SK-N-SH treated with all-trans-retinoic acid at 6 μM for 48 hours (cell line): Measurements from ENCODE around the gene SEL1L2.

Experiments used
- ARNTL ChIP-seq: fragments of 450-650 bp; formaldehyde crosslinking; IDR thresholded peaks from 2 replicates; pipeline ENCODE4 v1.5.0; 2020; ENCODE audit warnings: low read depth, mild to moderate bottlenecking, moderate library complexity, borderline replicate concordance
- ESRRG ChIP-seq: fragments of 250-450 bp; sonication (Bioruptor Pico); IDR thresholded peaks from 2 replicates; pipeline ENCODE4 v1.6.1; 2021; ENCODE audit warnings: mild to moderate bottlenecking
- ISL1 ChIP-seq: fragments of 250-450 bp; sonication (Bioruptor Pico); IDR thresholded peaks from 2 replicates; pipeline ENCODE4 v2.1.2; 2022; ENCODE audit warnings: mild to moderate bottlenecking, moderate library complexity
- SNAI2 ChIP-seq: fragments of 250-450 bp; sonication (Bioruptor Pico); IDR thresholded peaks from 2 replicates; pipeline ENCODE4 v1.5.0; 2020; ENCODE audit warnings: mild to moderate bottlenecking, moderate library complexity
- ZC3H10 ChIP-seq: fragments of 250-450 bp; sonication (Bioruptor Pico); IDR thresholded peaks from 2 replicates; pipeline ENCODE4 v1.5.1; 2021; ENCODE audit warnings: mild to moderate bottlenecking, moderate library complexity
- ZFP30 ChIP-seq: fragments of 450-650 bp; formaldehyde crosslinking; IDR thresholded peaks from 2 replicates; pipeline ENCODE4 v1.5.0; 2022; ENCODE audit warnings: mild to moderate bottlenecking, moderate library complexity
- TF ChIP-seq, protein P1 (sequence below): fragments of 250-450 bp; sonication (Bioruptor Pico); IDR thresholded peaks from 2 replicates; pipeline ENCODE4 v1.8.0; 2020; ENCODE audit warnings: mild to moderate bottlenecking, moderate library complexity, borderline replicate concordance

DNA sequence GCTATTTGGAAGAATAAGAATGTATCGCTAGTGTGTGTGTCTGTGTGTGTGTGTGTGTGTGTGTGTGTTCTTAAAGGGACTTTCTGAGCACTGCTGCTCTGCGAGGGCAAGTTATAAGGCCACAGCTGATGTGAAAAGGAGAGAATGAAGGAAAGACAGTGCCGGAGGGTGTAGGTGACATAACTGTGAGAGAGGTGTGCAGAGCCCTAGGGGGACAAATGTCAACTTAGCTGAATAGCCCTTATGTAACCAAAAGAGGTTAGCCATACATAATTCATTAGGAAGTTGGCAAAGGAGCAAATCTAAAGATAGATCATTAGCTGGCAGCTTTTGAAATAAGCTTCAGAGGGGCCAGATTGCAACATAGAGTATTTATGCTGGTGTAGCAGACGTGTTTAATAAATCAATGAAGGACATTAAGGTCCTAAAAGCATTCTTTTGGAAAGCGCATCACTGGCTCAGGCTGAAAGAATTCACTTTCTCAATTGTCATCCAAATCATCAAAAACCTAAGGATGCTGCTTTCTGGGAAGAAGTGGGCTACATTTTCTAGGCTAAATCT lies 124.5 kb downstream of the SEL1L2 start:
- no peak for TF ChIP-seq SNAI2 (CRISPR knock-in tag)
- no peak for TF ChIP-seq ESRRG (CRISPR knock-in tag)
- TF ChIP-seq, protein P1, sequence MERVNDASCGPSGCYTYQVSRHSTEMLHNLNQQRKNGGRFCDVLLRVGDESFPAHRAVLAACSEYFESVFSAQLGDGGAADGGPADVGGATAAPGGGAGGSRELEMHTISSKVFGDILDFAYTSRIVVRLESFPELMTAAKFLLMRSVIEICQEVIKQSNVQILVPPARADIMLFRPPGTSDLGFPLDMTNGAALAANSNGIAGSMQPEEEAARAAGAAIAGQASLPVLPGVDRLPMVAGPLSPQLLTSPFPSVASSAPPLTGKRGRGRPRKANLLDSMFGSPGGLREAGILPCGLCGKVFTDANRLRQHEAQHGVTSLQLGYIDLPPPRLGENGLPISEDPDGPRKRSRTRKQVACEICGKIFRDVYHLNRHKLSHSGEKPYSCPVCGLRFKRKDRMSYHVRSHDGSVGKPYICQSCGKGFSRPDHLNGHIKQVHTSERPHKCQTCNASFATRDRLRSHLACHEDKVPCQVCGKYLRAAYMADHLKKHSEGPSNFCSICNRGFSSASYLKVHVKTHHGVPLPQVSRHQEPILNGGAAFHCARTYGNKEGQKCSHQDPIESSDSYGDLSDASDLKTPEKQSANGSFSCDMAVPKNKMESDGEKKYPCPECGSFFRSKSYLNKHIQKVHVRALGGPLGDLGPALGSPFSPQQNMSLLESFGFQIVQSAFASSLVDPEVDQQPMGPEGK (CRISPR knock-in tag) = peak; percentile 50; the same call in 1 of the 2 replicates
- TF ChIP-seq ZC3H10 (CRISPR knock-in tag) = peak; percentile 78
- TF ChIP-seq ZFP30 (CRISPR knock-in tag) = no peak
- no peak for TF ChIP-seq ARNTL (CRISPR knock-in tag)
- TF ChIP-seq ISL1 = peak; percentile 100
